WTC11 (cell line): ENCODE measurements around the gene IL23A.

Experiments
- CBFB ChIP-seq: sonication (generic); formaldehyde crosslinking; IDR thresholded peaks from 2 replicates; pipeline ENCODE4 v1.8.1; 2022; ENCODE audit warnings: mild to moderate bottlenecking, low read depth, missing genetic modification reagents
- FOXJ3 ChIP-seq: sonication (generic); formaldehyde crosslinking; IDR thresholded peaks from 2 replicates; pipeline ENCODE4 v1.9.0; 2021; ENCODE audit warnings: missing genetic modification reagents, mild to moderate bottlenecking, borderline replicate concordance
- TF ChIP-seq, protein P1 (sequence below): fragments of 200-600 bp; IDR thresholded peaks from 2 replicates; pipeline ENCODE4 v1.8.0; 2022; ENCODE audit warnings: antibody characterized with exemption
- TF ChIP-seq, protein P2 (sequence below): sonication (generic); formaldehyde crosslinking; IDR thresholded peaks from 2 replicates; pipeline ENCODE4 v1.8.0; 2023; ENCODE audit warnings: mild to moderate bottlenecking, missing genetic modification reagents
- TF ChIP-seq, protein P3 (sequence below): fragments of 250-450 bp; sonication (Bioruptor Pico); conservative IDR thresholded peaks from 2 replicates; pipeline ENCODE4 v1.9.0; 2021; ENCODE audit warnings: mild to moderate bottlenecking

DNA sequence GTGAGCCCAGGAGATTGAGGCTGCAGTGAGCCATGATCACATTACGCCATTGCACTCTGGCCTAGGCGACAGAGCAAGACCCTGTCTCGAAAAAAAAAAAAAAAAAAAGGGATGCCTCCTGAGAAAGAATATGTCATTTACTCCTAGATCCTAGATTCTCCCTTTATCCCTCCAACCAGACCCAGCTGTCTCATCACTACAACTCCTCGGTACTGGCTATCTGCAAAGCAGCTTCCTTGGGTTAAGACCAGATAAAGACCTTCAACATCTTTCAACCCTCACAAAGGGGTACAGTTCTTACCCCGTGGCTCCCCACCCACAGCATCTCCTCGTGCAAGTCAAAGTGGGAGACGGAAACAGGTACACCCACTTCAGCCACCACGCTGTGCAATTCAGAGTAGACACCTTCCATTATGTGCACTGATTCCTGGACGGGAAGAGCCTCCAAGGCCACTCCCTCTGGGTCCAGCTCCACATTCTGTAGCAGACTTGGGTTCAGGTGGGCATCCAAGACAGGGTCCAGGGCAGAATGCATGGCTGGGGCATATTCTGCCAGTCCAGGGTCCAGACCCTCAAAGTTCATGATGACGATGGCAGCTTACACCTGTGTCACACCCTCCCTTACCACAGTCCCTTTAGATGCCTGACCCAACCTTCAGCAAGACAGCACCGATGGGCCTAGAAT, 6.0 kb upstream of the IL23A start:
- no peak for TF ChIP-seq CBFB
- TF ChIP-seq, protein P1, sequence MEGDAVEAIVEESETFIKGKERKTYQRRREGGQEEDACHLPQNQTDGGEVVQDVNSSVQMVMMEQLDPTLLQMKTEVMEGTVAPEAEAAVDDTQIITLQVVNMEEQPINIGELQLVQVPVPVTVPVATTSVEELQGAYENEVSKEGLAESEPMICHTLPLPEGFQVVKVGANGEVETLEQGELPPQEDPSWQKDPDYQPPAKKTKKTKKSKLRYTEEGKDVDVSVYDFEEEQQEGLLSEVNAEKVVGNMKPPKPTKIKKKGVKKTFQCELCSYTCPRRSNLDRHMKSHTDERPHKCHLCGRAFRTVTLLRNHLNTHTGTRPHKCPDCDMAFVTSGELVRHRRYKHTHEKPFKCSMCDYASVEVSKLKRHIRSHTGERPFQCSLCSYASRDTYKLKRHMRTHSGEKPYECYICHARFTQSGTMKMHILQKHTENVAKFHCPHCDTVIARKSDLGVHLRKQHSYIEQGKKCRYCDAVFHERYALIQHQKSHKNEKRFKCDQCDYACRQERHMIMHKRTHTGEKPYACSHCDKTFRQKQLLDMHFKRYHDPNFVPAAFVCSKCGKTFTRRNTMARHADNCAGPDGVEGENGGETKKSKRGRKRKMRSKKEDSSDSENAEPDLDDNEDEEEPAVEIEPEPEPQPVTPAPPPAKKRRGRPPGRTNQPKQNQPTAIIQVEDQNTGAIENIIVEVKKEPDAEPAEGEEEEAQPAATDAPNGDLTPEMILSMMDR: no peak
- TF ChIP-seq, protein P2, sequence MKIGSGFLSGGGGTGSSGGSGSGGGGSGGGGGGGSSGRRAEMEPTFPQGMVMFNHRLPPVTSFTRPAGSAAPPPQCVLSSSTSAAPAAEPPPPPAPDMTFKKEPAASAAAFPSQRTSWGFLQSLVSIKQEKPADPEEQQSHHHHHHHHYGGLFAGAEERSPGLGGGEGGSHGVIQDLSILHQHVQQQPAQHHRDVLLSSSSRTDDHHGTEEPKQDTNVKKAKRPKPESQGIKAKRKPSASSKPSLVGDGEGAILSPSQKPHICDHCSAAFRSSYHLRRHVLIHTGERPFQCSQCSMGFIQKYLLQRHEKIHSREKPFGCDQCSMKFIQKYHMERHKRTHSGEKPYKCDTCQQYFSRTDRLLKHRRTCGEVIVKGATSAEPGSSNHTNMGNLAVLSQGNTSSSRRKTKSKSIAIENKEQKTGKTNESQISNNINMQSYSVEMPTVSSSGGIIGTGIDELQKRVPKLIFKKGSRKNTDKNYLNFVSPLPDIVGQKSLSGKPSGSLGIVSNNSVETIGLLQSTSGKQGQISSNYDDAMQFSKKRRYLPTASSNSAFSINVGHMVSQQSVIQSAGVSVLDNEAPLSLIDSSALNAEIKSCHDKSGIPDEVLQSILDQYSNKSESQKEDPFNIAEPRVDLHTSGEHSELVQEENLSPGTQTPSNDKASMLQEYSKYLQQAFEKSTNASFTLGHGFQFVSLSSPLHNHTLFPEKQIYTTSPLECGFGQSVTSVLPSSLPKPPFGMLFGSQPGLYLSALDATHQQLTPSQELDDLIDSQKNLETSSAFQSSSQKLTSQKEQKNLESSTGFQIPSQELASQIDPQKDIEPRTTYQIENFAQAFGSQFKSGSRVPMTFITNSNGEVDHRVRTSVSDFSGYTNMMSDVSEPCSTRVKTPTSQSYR (CRISPR knock-in tag): no peak
- TF ChIP-seq, protein P3, sequence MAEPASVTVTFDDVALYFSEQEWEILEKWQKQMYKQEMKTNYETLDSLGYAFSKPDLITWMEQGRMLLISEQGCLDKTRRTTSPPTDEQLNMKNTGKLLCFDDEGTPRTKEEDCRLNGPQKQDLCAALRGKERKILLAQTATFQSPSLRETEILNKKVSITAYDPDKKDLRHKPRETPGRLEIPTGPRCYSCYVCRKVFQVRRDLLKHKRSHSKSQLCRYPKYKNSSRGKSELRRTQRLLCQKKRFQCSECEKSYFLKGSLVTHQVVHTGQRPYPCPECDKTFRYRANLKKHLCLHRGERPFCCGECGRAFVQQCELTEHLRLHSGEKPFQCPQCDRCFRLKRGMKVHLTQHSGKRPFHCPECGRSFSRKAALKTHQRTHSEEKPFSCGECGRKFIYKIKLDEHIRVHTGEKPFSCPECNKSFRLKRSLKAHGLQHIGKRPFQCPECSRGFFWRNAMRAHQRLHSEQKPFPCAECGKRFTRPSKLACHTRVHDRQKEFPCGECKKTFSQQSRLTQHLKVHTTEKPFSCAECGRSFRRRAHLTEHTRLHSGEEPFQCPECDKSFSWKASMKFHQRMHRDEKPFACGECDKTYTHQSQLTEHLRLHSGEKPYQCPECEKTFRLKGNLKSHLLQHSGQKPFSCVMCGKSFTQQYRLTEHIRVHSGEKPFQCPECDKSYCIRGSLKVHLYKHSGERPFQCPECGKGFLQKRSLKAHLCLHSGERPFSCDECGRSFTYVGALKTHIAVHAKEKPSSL (CRISPR knock-in tag): no peak
- no peak for TF ChIP-seq FOXJ3 (CRISPR knock-in tag)
